Ishikawa (cell line): ENCODE data around the gene TMPRSS11B.

Experiments used
- CEBPB ChIP-seq: IDR thresholded peaks from 2 replicates; pipeline ENCODE4 v1.6.1; 2012
- CREB1 ChIP-seq: IDR thresholded peaks from 2 replicates; pipeline ENCODE4 v1.6.1; 2012; ENCODE audit warnings: low read depth
- EP300 ChIP-seq: IDR thresholded peaks from 2 replicates; pipeline ENCODE4 v1.6.1; 2012; ENCODE audit warnings: borderline replicate concordance
- FOXM1 ChIP-seq: IDR thresholded peaks from 2 replicates; pipeline ENCODE4 v1.6.1; 2012; ENCODE audit warnings: low read depth, borderline replicate concordance
- MAX ChIP-seq: IDR thresholded peaks from 2 replicates; pipeline ENCODE4 v1.6.1; 2012
- RAD21 ChIP-seq: IDR thresholded peaks from 2 replicates; pipeline ENCODE4 v1.6.1; 2012; ENCODE audit warnings: low read depth
- TCF12 ChIP-seq: IDR thresholded peaks from 2 replicates; pipeline ENCODE4 v1.6.1; 2012; ENCODE audit warnings: low read depth
- TEAD4 ChIP-seq: IDR thresholded peaks from 2 replicates; pipeline ENCODE4 v1.6.1; 2012
- YY1 ChIP-seq: IDR thresholded peaks from 2 replicates; pipeline ENCODE4 v1.6.1; 2012; ENCODE audit warnings: low read depth
- TF ChIP-seq, protein P1 (sequence below): IDR thresholded peaks from 2 replicates; pipeline ENCODE4 v1.6.1; 2012; ENCODE audit warnings: low read depth, mild to moderate bottlenecking

DNA sequence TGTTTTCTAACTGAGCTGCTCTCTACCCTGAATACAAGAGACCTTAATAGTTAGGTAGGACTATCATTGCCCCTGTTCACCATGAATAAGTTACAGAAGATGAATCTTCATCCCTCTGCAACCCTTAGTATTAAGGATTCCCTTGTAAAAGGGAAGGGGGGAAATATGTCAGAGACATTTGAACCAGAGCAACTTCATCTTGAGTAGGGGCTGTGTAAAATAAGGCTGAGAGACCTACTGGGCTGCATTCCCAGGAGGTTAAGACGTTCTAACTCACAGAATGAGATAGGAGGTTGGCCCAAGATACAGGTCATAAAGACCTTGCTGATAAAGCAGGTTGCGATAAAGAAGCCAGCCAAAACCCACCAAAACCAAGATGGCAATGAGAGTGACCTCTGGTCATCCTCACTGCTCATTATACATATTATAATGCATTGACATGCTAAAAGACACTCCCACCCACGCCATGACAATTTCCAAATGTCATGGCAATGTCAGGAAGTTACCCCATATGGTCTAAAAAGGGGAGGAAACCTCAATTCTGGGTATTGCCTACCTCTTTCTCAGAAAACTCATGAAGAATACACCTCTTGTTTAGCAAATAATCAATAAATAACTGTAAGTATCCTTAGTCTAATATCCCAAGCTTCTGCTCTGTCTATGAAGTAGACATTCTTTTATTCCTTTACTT is 19.5 kb upstream of the TMPRSS11B start:
- TF ChIP-seq EP300 (no peak), YY1 (no peak), RAD21 (no peak), CREB1 (no peak), TEAD4 (no peak), MAX (no peak), CEBPB (no peak), FOXM1 (no peak), TCF12 (no peak)
- TF ChIP-seq, protein P1, sequence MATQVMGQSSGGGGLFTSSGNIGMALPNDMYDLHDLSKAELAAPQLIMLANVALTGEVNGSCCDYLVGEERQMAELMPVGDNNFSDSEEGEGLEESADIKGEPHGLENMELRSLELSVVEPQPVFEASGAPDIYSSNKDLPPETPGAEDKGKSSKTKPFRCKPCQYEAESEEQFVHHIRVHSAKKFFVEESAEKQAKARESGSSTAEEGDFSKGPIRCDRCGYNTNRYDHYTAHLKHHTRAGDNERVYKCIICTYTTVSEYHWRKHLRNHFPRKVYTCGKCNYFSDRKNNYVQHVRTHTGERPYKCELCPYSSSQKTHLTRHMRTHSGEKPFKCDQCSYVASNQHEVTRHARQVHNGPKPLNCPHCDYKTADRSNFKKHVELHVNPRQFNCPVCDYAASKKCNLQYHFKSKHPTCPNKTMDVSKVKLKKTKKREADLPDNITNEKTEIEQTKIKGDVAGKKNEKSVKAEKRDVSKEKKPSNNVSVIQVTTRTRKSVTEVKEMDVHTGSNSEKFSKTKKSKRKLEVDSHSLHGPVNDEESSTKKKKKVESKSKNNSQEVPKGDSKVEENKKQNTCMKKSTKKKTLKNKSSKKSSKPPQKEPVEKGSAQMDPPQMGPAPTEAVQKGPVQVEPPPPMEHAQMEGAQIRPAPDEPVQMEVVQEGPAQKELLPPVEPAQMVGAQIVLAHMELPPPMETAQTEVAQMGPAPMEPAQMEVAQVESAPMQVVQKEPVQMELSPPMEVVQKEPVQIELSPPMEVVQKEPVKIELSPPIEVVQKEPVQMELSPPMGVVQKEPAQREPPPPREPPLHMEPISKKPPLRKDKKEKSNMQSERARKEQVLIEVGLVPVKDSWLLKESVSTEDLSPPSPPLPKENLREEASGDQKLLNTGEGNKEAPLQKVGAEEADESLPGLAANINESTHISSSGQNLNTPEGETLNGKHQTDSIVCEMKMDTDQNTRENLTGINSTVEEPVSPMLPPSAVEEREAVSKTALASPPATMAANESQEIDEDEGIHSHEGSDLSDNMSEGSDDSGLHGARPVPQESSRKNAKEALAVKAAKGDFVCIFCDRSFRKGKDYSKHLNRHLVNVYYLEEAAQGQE = no peak
